Measurements from ENCODE around the gene DCAF15. TPM values are rescaled to one million over a fixed set of nuclear protein-coding genes. Genes with fewer than 3 reads are reported as not detected.

The DCAF15 gene, protein sequence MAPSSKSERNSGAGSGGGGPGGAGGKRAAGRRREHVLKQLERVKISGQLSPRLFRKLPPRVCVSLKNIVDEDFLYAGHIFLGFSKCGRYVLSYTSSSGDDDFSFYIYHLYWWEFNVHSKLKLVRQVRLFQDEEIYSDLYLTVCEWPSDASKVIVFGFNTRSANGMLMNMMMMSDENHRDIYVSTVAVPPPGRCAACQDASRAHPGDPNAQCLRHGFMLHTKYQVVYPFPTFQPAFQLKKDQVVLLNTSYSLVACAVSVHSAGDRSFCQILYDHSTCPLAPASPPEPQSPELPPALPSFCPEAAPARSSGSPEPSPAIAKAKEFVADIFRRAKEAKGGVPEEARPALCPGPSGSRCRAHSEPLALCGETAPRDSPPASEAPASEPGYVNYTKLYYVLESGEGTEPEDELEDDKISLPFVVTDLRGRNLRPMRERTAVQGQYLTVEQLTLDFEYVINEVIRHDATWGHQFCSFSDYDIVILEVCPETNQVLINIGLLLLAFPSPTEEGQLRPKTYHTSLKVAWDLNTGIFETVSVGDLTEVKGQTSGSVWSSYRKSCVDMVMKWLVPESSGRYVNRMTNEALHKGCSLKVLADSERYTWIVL
- 41.1 and 43.0 TPM in 2 replicates for total RNA-seq (2022)
- Bru-seq, nascent RNA: percentile 58 among the genes with signal in this experiment
- BruChase-seq, experiment 1, labeled RNA remaining after a 2-hour chase: percentile 66 among the genes with signal in this experiment
- BruChase-seq, experiment 2, labeled RNA remaining after a 6-hour chase: percentile 71 among the genes with signal in this experiment
- long read RNA-seq, transcript DCAF15-201 (13 exons, 2,278 nt): major isoform, 31 of 49 reads
- long read RNA-seq, partial matches to known transcripts: 5 of 49 reads
- long read RNA-seq, other reads (novel, unspliced or antisense): 13 of 49 reads

GRCh38 chr19:13952154-13952930 lies at the start of gene DCAF15:
Gene DCAF15 (plus strand): TSS chr19:13952509. CDS start chr19:13952513, 4 bp downstream.
- H3K27me3 Mint-ChIP-seq (ENCODE audit: insufficient read depth, unreplicated experiment): no peaks in the 10 kb centered on the region
- Histone ChIP-seq H3K4me1 (0 out of 2 replicates have a peak, but pooled peaks cover 6% of the 10 kb centered on the region), H3K9me3 (no peaks in the 10 kb centered on the region), H3K27me3 (replicated peaks; ENCODE audit: control insufficient read depth, insufficient read depth, low read length) (no peaks in the 10 kb centered on the region), H3K36me3 (ENCODE audit: control insufficient read depth, insufficient read depth, low read length) (peaks cover 2% of the 10 kb centered on the region), H3K4me3 (ENCODE audit: low read depth, low read length) (peak within 1 kb of the TSS; percentile 90)
- ChIA-PET CTCF (interaction anchor here (0.6 to 1.5 kb wide), 2 partner anchors 120 to 186 kb away, joined by 3 to 4 read pairs; partner anchors contain the start of gene MISP3), POLR2A (interaction anchor here (0.8 kb wide), 1 partner anchor 9 kb away, joined by 17 read pairs; no protein-coding TSS in a partner anchor)
- peak within 1 kb of the TSS; percentile 81 for H3K27ac Mint-ChIP-seq (ENCODE audit: unreplicated experiment)
- H3K36me3 Mint-ChIP-seq (ENCODE audit: insufficient read depth, unreplicated experiment): peaks cover 19% of the 10 kb centered on the region
- H3K4me1 Mint-ChIP-seq (ENCODE audit: low read depth, unreplicated experiment): no peaks in the 10 kb centered on the region
- H3K9me3 Mint-ChIP-seq (ENCODE audit: unreplicated experiment): no peaks in the 10 kb centered on the region
- H3K4me3 Mint-ChIP-seq (ENCODE audit: unreplicated experiment): peak within 1 kb of the TSS; percentile 71
- DNase-seq: peak; percentile 99
- intact Hi-C loops (cut with micrococcal nuclease; ENCODE audit: unreplicated experiment): loop anchor here (1.0 to 2.0 kb wide), 3 partner anchors 26 to 72 kb away; no protein-coding TSS in a partner anchor
- TF ChIP-seq CTCF (IDR thresholded peaks at IDR 0.05; ENCODE audit: insufficient read depth in 1 of 2, low read depth in 1 of 2, low read length in 1 of 2, severe bottlenecking in 1 of 2, unreplicated experiment in 1 of 2): no peak
- no TSS peak for BruUV-seq (replicated peaks)

DNA sequence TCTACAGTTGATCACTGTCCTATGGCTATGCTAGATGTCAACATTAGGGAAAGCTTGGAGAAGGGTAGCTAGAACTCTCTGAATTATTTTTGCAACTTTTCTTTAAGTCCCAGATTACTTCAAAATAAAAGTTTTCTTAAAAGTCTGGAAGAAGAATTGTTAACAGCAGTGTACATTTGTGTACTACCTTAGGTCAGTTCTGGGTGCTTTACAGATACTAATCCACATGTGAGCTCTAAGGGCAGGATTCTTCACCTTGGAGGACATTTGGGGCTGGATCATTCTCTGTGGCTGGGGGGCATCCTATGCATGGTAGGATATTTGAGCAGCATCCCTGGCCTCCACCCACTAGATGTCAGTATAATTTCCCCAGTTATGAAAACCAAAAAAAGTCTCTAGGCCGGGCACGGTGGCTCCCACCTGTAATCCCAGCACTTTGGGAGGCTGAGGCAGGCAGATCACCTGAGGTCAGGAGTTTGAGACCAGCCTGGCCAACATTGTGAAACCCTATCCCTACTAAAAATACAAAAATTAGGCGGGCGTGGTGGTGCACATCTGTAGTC lies 49.2 kb upstream of the DCAF15 start:
- Mint-ChIP-seq H3K4me1 (ENCODE audit: low read depth, unreplicated experiment) (no peaks in the 10 kb centered on the region), H3K27me3 (ENCODE audit: insufficient read depth, unreplicated experiment) (no peaks in the 10 kb centered on the region), H3K9me3 (ENCODE audit: unreplicated experiment) (no peaks in the 10 kb centered on the region), H3K36me3 (ENCODE audit: insufficient read depth, unreplicated experiment) (peaks cover 20% of the 10 kb centered on the region), H3K4me3 (ENCODE audit: unreplicated experiment) (no peak overlapping the region), H3K27ac (ENCODE audit: unreplicated experiment) (no peak overlapping the region)
- intact Hi-C loops (cut with micrococcal nuclease; ENCODE audit: unreplicated experiment): no loop called here
- Histone ChIP-seq H3K36me3 (ENCODE audit: control insufficient read depth, insufficient read depth, low read length) (no peaks in the 10 kb centered on the region), H3K4me3 (ENCODE audit: low read depth, low read length) (no peak overlapping the region), H3K4me1 (peaks cover 7% of the 10 kb centered on the region; the same call in 1 of the 2 replicates), H3K9me3 (no peaks in the 10 kb centered on the region), H3K27me3 (replicated peaks; ENCODE audit: control insufficient read depth, insufficient read depth, low read length) (no peaks in the 10 kb centered on the region)
- peak; percentile 24 to 31 for TF ChIP-seq CTCF (IDR thresholded peaks at IDR 0.05; ENCODE audit: insufficient read depth in 1 of 2, low read depth in 1 of 2, low read length in 1 of 2, severe bottlenecking in 1 of 2, unreplicated experiment in 1 of 2)
- BruUV-seq (replicated peaks): no TSS peak
- CTCF ChIA-PET: interaction anchor here (0.5 kb wide), 1 partner anchor 189 kb away, joined by 3 read pairs; no protein-coding TSS in a partner anchor
- POLR2A ChIA-PET: interaction anchor here (0.6 kb wide), 2 partner anchors 11 to 281 kb away, joined by 4 read pairs; no protein-coding TSS in a partner anchor
- peak in 1 of 2 experiments; percentile 26 for DNase-seq

Data from Caco-2 (cell line).